K562 (cell line): Measurements from ENCODE around the gene FTL. TPM values are rescaled to one million over a fixed set of nuclear protein-coding genes. Genes with fewer than 3 reads are reported as not detected.

ENCODE experiments used
- ATAC-seq: fragments of 200-7000 bp; cut with Tn5 transposase; 3 replicates; pipeline ENCODE4 v1.9.1; 2020; ENCODE audit warnings: moderate library complexity
- BruUV-seq: library from RNA; stranded (reverse); fragments of 400-500 nt; replicated peaks from 2 replicates; lab custom pipeline; 2021; lab: Mats Ljungman, UMichigan
- CTCF ChIA-PET: fragments of 300-600 bp; formaldehyde crosslinking; extraction: SDS; loops from one replicate; lab custom pipeline; 2021; ENCODE audit warnings: low intra/inter-chr PET ratio; lab: Yijun Ruan, JAX
- POLR2A ChIA-PET: fragments of 300-600, 350-650 bp; sonication (Branson Sonifier 250); formaldehyde crosslinking; extraction: SDS; loops from one replicate; lab custom pipeline; 2021; ENCODE audit warnings: antibody characterized with exemption, inconsistent platforms; lab: Yijun Ruan, JAX
- DNase-seq, 4 experiments: peaks; one replicate each; pipeline versions ENCODE4 v3.0.0 to v3.0.0-alpha.2; 2011 to 2018; ENCODE audit warnings: low spot score in 3 of 4, mixed read lengths in 3 of 4; ENCODE audit errors: extremely low read depth in 1 of 4
- FAIRE-seq: peaks from 2 replicates; lab custom pipeline; 2011; peaks lifted over from hg19 to GRCh38; lab: Jason Lieb, UNC
- H2AFZ ChIP-seq: 2 replicates; pipeline ENCODE4 v1.6.0; 2011; ENCODE audit warnings: low read depth, low read length, control low read depth, inconsistent platforms
- H3K27ac ChIP-seq: fragments of 200-600 bp; 3 replicates; pipeline ENCODE4 v1.8.0; 2011; ENCODE audit warnings: low read depth, mild to moderate bottlenecking, control low read depth, inconsistent platforms, low read length, moderate library complexity, mixed read lengths; ENCODE audit errors: extremely low read depth
- H3K27me3 ChIP-seq, 2 experiments: fragments of 300-600 bp in 1 of 2; 2 replicates in 1 of 2; 3 replicates in 1 of 2; pipeline versions ENCODE4 v1.6.0 to v1.8.0; 2011; ENCODE audit warnings: inconsistent platforms in 2 of 2, low read length in 2 of 2, mild to moderate bottlenecking in 1 of 2, mixed read lengths in 1 of 2, moderate library complexity in 1 of 2; ENCODE audit not compliant: control insufficient read depth in 2 of 2, insufficient read depth in 2 of 2
- H3K36me3 ChIP-seq: fragments of 300-600 bp; 3 replicates; pipeline ENCODE4 v1.8.0; 2011; ENCODE audit warnings: mild to moderate bottlenecking, low read length, inconsistent platforms; ENCODE audit not compliant: control insufficient read depth, insufficient read depth
- H3K4me1 ChIP-seq, 2 experiments: fragments of 200-600 bp in 1 of 2; replicated peaks in 1 of 2; 2 replicates in 1 of 2; 3 replicates in 1 of 2; pipeline versions ENCODE4 v1.5.1 to v1.8.0; 2011; ENCODE audit warnings: inconsistent platforms in 2 of 2, low read length in 2 of 2, mild to moderate bottlenecking in 1 of 2, mixed read lengths in 1 of 2, moderate library complexity in 1 of 2; ENCODE audit not compliant: control insufficient read depth in 2 of 2, insufficient read depth in 2 of 2
- H3K4me2 ChIP-seq: 2 replicates; pipeline ENCODE4 v1.6.1; 2011; ENCODE audit warnings: low read length, control low read depth, inconsistent platforms, mixed read lengths; ENCODE audit not compliant: insufficient read depth
- H3K4me3 ChIP-seq: fragments of 200-600 bp; sonication (generic), shearing (Covaris generic); 2 replicates; pipeline ENCODE4 v1.5.1; 2016; ENCODE audit warnings: control low read depth, inconsistent platforms
- H3K79me2 ChIP-seq: fragments of 200-600 bp; 3 replicates; pipeline ENCODE4 v1.8.0; 2011; ENCODE audit warnings: low read length, inconsistent platforms; ENCODE audit not compliant: control insufficient read depth, insufficient read depth
- H3K9ac ChIP-seq, 2 experiments: 2 replicates each; pipeline versions ENCODE4 v1.6.0 to v1.6.1; 2011; ENCODE audit warnings: low read depth in 2 of 2, low read length in 2 of 2, control low read depth in 1 of 2, inconsistent platforms in 1 of 2, mild to moderate bottlenecking in 1 of 2, mixed read lengths in 1 of 2; ENCODE audit not compliant: insufficient read depth in 1 of 2
- H3K9me1 ChIP-seq: one replicate; pipeline ENCODE4 v1.6.0; 2011; ENCODE audit warnings: inconsistent platforms, mild to moderate bottlenecking, low read length, moderate library complexity; ENCODE audit not compliant: control insufficient read depth, insufficient read depth
- H3K9me3 ChIP-seq: replicated peaks from 2 replicates; pipeline ENCODE4 v1.5.1; 2011; ENCODE audit warnings: low read depth, low read length, inconsistent platforms; ENCODE audit not compliant: control insufficient read depth, insufficient read depth
- H4K20me1 ChIP-seq: replicated peaks from 2 replicates; pipeline ENCODE4 v1.6.1; 2011; ENCODE audit warnings: low read length, inconsistent platforms, mixed read lengths; ENCODE audit not compliant: control insufficient read depth, insufficient read depth
- BDP1 ChIP-seq: IDR thresholded peaks from 3 replicates; pipeline ENCODE4 v1.6.1; 2011; ENCODE audit not compliant: insufficient read length, insufficient read depth
- FOXA3 ChIP-seq, 2 experiments: fragments of 450-650 bp in 1 of 2; sonication (generic) in 1 of 2; formaldehyde crosslinking; IDR thresholded peaks in 1 of 2; conservative IDR thresholded peaks in 1 of 2; 2 replicates each; pipeline versions ENCODE4 v1.4.0 to v1.8.0; 2020 to 2022; ENCODE audit warnings: mild to moderate bottlenecking in 2 of 2, missing genetic modification reagents in 1 of 2
- JUN ChIP-seq, 2 experiments: sonication (generic) in 1 of 2; formaldehyde crosslinking in 1 of 2; IDR thresholded peaks; 2 replicates each; pipeline versions ENCODE4 v1.6.1 to v1.8.0; 2012 to 2022; ENCODE audit warnings: borderline replicate concordance in 2 of 2, mild to moderate bottlenecking in 2 of 2, improper control_type of control experiment in 1 of 2, low read depth in 1 of 2, low read length in 1 of 2, missing genetic modification reagents in 1 of 2
- LARP7 ChIP-seq: fragments of 450-650 bp; IDR thresholded peaks from 2 replicates; pipeline ENCODE4 v1.6.1; 2016
- POLR2G ChIP-seq: fragments of 200-400 bp; formaldehyde crosslinking; IDR thresholded peaks from 2 replicates; pipeline ENCODE4 v1.6.1; 2017; ENCODE audit warnings: low read depth, mild to moderate bottlenecking, antibody characterized with exemption, low read length, moderate library complexity
- SMARCA5 ChIP-seq: fragments of 450-650 bp; IDR thresholded peaks from 2 replicates; pipeline ENCODE4 v1.6.1; 2016
- TAF9B ChIP-seq: fragments of 450-650 bp; IDR thresholded peaks from 2 replicates; pipeline ENCODE4 v1.6.1; 2018; ENCODE audit warnings: mild to moderate bottlenecking; ENCODE audit not compliant: partially characterized antibody
- ZNF184 ChIP-seq: sonication (generic); formaldehyde crosslinking; IDR thresholded peaks from 2 replicates; pipeline ENCODE4 v1.5.0; 2020; ENCODE audit warnings: missing genetic modification reagents
- WGBS: fragments of 100-300 bp; shearing (Covaris generic); methylation state at CpG from one replicate; pipeline ENCODE4 v1.1.6; 2016; ENCODE audit warnings: low coverage, mixed read lengths; ENCODE audit not compliant: insufficient coverage; ENCODE audit errors: missing lambda C conversion rate; 5-methylcytosine and 5-hydroxymethylcytosine counted together
- in situ Hi-C: fragments of 300-500 bp; cut with MboI; formaldehyde crosslinking; loops from 4 replicates; pipeline ENCODE4 v1.15.0; 2018; ENCODE audit warnings: inconsistent platforms, mixed read lengths
- intact Hi-C: fragments of 100-400 bp; cut with micrococcal nuclease; formaldehyde crosslinking; loops from 2 replicates; pipeline ENCODE4 v1.14.2; 2022
- polyA plus RNA-seq, 8 experiments: library from polyadenylated mRNA; depleted of rRNA in 4 of 8; stranded (reverse) in 5 of 8; unstranded in 3 of 8; fragments of >200 nt; fragmentation: Nextera tagmentation in 2 of 8; fragmentation: Illumina TruSeq in 1 of 8; extraction: Ambion mirVana in 2 of 8; extraction: Trizol in 1 of 8; gene quantifications; 2 replicates each; pipeline versions ENCODE4 v1.2.1 to v1.2.3, GENCODE V29; 2011 to 2014; ENCODE audit warnings: inconsistent platforms in 1 of 8, missing spikeins in 1 of 8
- total RNA-seq, 7 experiments: library from RNA; depleted of rRNA in 6 of 7; stranded (reverse); fragments of >200 nt in 6 of 7; fragmentation: Illumina TruSeq in 2 of 7; extraction: Trizol in 2 of 7; gene quantifications; 2 replicates each; pipeline versions ENCODE4 v1.2.1 to v1.2.3, GENCODE V29; 2011 to 2021; ENCODE audit warnings: low replicate concordance in 1 of 7
- TF ChIP-seq, protein P1 (sequence below), 2 experiments: fragments of 450-650 bp in 1 of 2; sonication (generic) in 1 of 2; formaldehyde crosslinking in 1 of 2; IDR thresholded peaks in 1 of 2; conservative IDR thresholded peaks in 1 of 2; 2 replicates each; pipeline versions ENCODE4 v1.6.1 to v1.8.1; 2016 to 2023; ENCODE audit warnings: mild to moderate bottlenecking in 2 of 2, moderate library complexity in 2 of 2, inconsistent platforms in 1 of 2, missing genetic modification reagents in 1 of 2

The FTL gene
- total and polyA plus RNA-seq, 9 of the 15 experiments (the other 6 are each of a cell fraction or from before 2014, with no cell fraction given): 1,231 to 27,415 (median 3,965) TPM

DNA sequence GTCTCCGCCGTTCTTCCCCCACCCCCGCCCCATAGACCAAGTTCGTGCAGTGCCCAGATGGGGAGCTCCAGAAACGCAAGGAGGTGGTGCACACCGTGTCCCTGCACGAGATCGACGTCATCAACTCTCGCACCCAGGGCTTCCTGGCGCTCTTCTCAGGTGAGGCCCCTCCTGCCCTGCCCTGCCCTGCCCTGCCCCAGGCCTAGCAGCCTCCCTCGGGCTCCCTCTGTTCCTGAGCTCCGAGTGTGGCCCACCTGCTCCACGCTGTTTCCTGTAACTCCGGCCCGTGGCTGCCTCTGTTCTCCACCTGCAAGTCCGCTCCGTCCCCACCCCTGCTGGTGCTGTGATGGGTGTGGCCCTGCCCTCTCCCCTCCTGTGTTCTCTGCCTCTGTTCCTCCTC, 45.3 kb downstream of the FTL start:
- no peak overlapping the region for H2AFZ ChIP-seq
- in situ Hi-C loops (no loop called here), intact Hi-C loops (no loop called here)
- peaks cover 4% of the 10 kb centered on the region for H3K9me1 ChIP-seq
- peaks cover 84% of the 10 kb centered on the region for H3K36me3 ChIP-seq
- H3K27me3 ChIP-seq: no peaks in the 10 kb centered on the region
- ATAC-seq (no peak), DNase-seq (no peak), FAIRE-seq (no peak)
- no TSS peak for BruUV-seq
- no peak overlapping the region for H3K4me3 ChIP-seq
- peaks cover 0 to 14% of the 10 kb centered on the region in 2 experiments; a peak in 2 of 5 replicates for H3K4me1 ChIP-seq
- CTCF ChIA-PET: no interaction called here
- H3K9me3 ChIP-seq: no peaks in the 10 kb centered on the region
- H4K20me1 ChIP-seq: 0 out of 2 replicates have a peak, but pooled peaks cover 3% of the 10 kb centered on the region
- no peak overlapping the region for H3K4me2 ChIP-seq
- TF ChIP-seq, protein P1, sequence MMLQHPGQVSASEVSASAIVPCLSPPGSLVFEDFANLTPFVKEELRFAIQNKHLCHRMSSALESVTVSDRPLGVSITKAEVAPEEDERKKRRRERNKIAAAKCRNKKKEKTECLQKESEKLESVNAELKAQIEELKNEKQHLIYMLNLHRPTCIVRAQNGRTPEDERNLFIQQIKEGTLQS (IDR thresholded peaks at IDR 0.05): no peak
- TF ChIP-seq, protein P1 (CRISPR knock-in tag; conservative IDR thresholded peaks at IDR 0.05): no peak
- TF ChIP-seq JUN (IDR thresholded peaks at IDR 0.05; ENCODE audit: borderline replicate concordance, low read depth, low read length) (no peak), JUN (CRISPR knock-in tag; IDR thresholded peaks at IDR 0.05; ENCODE audit: borderline replicate concordance) (no peak), BDP1 (no peak), FOXA3 (CRISPR knock-in tag; conservative IDR thresholded peaks at IDR 0.05 in 1 of 2, IDR thresholded peaks at IDR 0.05 in 1 of 2) (no peak), SMARCA5 (no peak), LARP7 (no peak), ZNF184 (no peak), POLR2G (peak; percentile 44; the same call in 1 of the 2 replicates), TAF9B (no peak)
- H3K27ac ChIP-seq: no peak overlapping the region
- no peak overlapping the region; a peak in 1 of 4 replicates for H3K9ac ChIP-seq
- POLR2A ChIA-PET: interaction anchor here (0.5 to 2.1 kb wide), 3 partner anchors 10 to 545 kb away, joined by 3 to 6 read pairs (median 3); no protein-coding TSS in a partner anchor
- WGBS: 79% methylated on average over 12 of the region's 18 CpGs
- H3K79me2 ChIP-seq: no peaks in the 10 kb centered on the region
